SK-N-SH (cell line): Measurements from ENCODE around the gene UNC5CL. TPM values are rescaled to one million over a fixed set of nuclear protein-coding genes. Genes with fewer than 3 reads are reported as not detected.

Experiments used
- CTCF ChIA-PET: fragments of 300-600, 350-600 bp; formaldehyde crosslinking; extraction: SDS; loops from one replicate; lab custom pipeline; 2021; lab: Yijun Ruan, JAX
- POLR2A ChIA-PET: fragments of 350-600 bp; sonication (Branson Sonifier 250); formaldehyde crosslinking; extraction: SDS; loops from one replicate; lab custom pipeline; 2020; ENCODE audit warnings: antibody characterized with exemption, inconsistent platforms; lab: Yijun Ruan, JAX
- DNase-seq: peaks from one replicate; pipeline ENCODE4 v3.0.0; 2012
- H2AFZ ChIP-seq: fragments of 200-600 bp; sonication (generic); 2 replicates; pipeline ENCODE4 v1.8.1; 2016; ENCODE audit warnings: antibody characterized with exemption, mild to moderate bottlenecking, low read depth
- H3F3A ChIP-seq: fragments of 200-600 bp; sonication (generic); replicated peaks from 2 replicates; pipeline ENCODE3; 2016; ENCODE audit warnings: antibody characterized with exemption, mild to moderate bottlenecking; ENCODE audit not compliant: insufficient read depth
- H3K27ac ChIP-seq, 2 experiments: fragments of 200-500 bp in 1 of 2; fragments of 200-600 bp in 1 of 2; sonication (Bioruptor generic) in 1 of 2; sonication (generic), shearing (Covaris generic) in 1 of 2; 2 replicates each; pipeline versions ENCODE4 v1.5.1 to v1.6.1; 2014 to 2016; ENCODE audit warnings: low read depth in 2 of 2, inconsistent platforms in 1 of 2, low read length in 1 of 2, mild to moderate bottlenecking in 1 of 2, mixed read lengths in 1 of 2
- H3K27me3 ChIP-seq: fragments of 200-600 bp; sonication (generic), shearing (Covaris generic); 2 replicates; pipeline ENCODE4 v1.6.1; 2016; ENCODE audit warnings: mixed run types; ENCODE audit not compliant: insufficient read depth
- H3K36me3 ChIP-seq, 2 experiments: fragments of 200-500 bp in 1 of 2; fragments of 200-600 bp in 1 of 2; sonication (Bioruptor generic) in 1 of 2; sonication (generic) in 1 of 2; replicated peaks in 1 of 2; 2 replicates each; pipeline versions ENCODE3 to v1.5.1; 2014 to 2016; ENCODE audit warnings: low read length in 1 of 2, mild to moderate bottlenecking in 1 of 2; ENCODE audit not compliant: insufficient read depth in 2 of 2, control insufficient read depth in 1 of 2
- H3K4me1 ChIP-seq, 2 experiments: fragments of 200-500 bp in 1 of 2; fragments of 200-600 bp in 1 of 2; sonication (Bioruptor generic) in 1 of 2; sonication (generic), shearing (Covaris generic) in 1 of 2; 2 replicates each; pipeline versions ENCODE4 v1.5.1 to v1.6.1; 2014 to 2016; ENCODE audit warnings: low read depth in 1 of 2, low read length in 1 of 2, mixed run types in 1 of 2; ENCODE audit not compliant: insufficient read depth in 2 of 2, control insufficient read depth in 1 of 2
- H3K4me2 ChIP-seq: fragments of 200-600 bp; sonication (generic), shearing (Covaris generic); 2 replicates; pipeline ENCODE4 v1.6.1; 2017; ENCODE audit warnings: mixed run types
- H3K4me3 ChIP-seq, 2 experiments: fragments of 200-500 bp in 1 of 2; fragments of 200-600 bp in 1 of 2; sonication (Bioruptor generic) in 1 of 2; sonication (generic), shearing (Covaris generic) in 1 of 2; 2 replicates each; pipeline versions ENCODE4 v1.5.1 to v1.8.1; 2014 to 2016; ENCODE audit warnings: low read depth in 2 of 2, inconsistent platforms in 1 of 2, low read length in 1 of 2, mild to moderate bottlenecking in 1 of 2, mixed read lengths in 1 of 2, moderate library complexity in 1 of 2
- H3K79me2 ChIP-seq: fragments of 200-600 bp; sonication (generic); 2 replicates; pipeline ENCODE4 v1.8.1; 2017; ENCODE audit warnings: mild to moderate bottlenecking; ENCODE audit not compliant: insufficient read depth
- H3K9ac ChIP-seq: fragments of 200-600 bp; sonication (generic); 2 replicates; pipeline ENCODE4 v1.6.1; 2017; ENCODE audit warnings: mixed run types
- H3K9me2 ChIP-seq: fragments of 200-600 bp; sonication (generic); 2 replicates; pipeline ENCODE4 v1.6.1; 2017; ENCODE audit warnings: mixed run types
- H3K9me3 ChIP-seq: fragments of 200-600 bp; sonication (generic); 2 replicates; pipeline ENCODE4 v1.6.1; 2017; ENCODE audit warnings: mixed run types, mild to moderate bottlenecking, moderate library complexity
- H4K20me1 ChIP-seq: fragments of 200-600 bp; sonication (generic); 2 replicates; pipeline ENCODE4 v1.6.1; 2017; ENCODE audit warnings: mild to moderate bottlenecking, mixed run types; ENCODE audit not compliant: insufficient read depth
- CTCF ChIP-seq: fragments of 200-600 bp; sonication (generic); IDR thresholded peaks from 2 replicates; pipeline ENCODE4 v1.6.1; 2017; ENCODE audit warnings: antibody characterized with exemption, mild to moderate bottlenecking, moderate library complexity
- ELF1 ChIP-seq: IDR thresholded peaks from 2 replicates; pipeline ENCODE4 v1.4.0; 2012
- EP300 ChIP-seq, 2 experiments: IDR thresholded peaks; 2 replicates each; pipeline versions ENCODE4 v1.4.0 to v1.6.1; 2012; ENCODE audit warnings: borderline replicate concordance in 1 of 2, low read depth in 1 of 2, low read length in 1 of 2
- FOSL2 ChIP-seq: IDR thresholded peaks from 2 replicates; pipeline ENCODE4 v1.4.0; 2012; ENCODE audit warnings: low read depth, mild to moderate bottlenecking, moderate library complexity, borderline replicate concordance
- FOXM1 ChIP-seq: IDR thresholded peaks from 2 replicates; pipeline ENCODE4 v1.4.0; 2012; ENCODE audit warnings: low read depth, mild to moderate bottlenecking
- GABPA ChIP-seq: IDR thresholded peaks from 2 replicates; pipeline ENCODE4 v1.4.0; 2012; ENCODE audit warnings: low read depth, mild to moderate bottlenecking
- GATA2 ChIP-seq: sonication (generic); formaldehyde crosslinking; IDR thresholded peaks from 2 replicates; pipeline ENCODE4 v1.5.0; 2020; ENCODE audit warnings: mild to moderate bottlenecking, missing genetic modification reagents
- MAX ChIP-seq: IDR thresholded peaks from 2 replicates; pipeline ENCODE4 v1.4.0; 2012; ENCODE audit warnings: low read depth
- MEF2A ChIP-seq: IDR thresholded peaks from 2 replicates; pipeline ENCODE4 v1.4.0; 2012; ENCODE audit warnings: low read depth, borderline replicate concordance
- MXI1 ChIP-seq: IDR thresholded peaks from 2 replicates; pipeline ENCODE4 v1.6.1; 2012; ENCODE audit warnings: mild to moderate bottlenecking, low read depth, low read length, improper control_type of control experiment
- NFIC ChIP-seq: IDR thresholded peaks from 2 replicates; pipeline ENCODE4 v1.4.0; 2012; ENCODE audit warnings: borderline replicate concordance
- PBX3 ChIP-seq: IDR thresholded peaks from 2 replicates; pipeline ENCODE4; 2012
- RAD21 ChIP-seq: IDR thresholded peaks from 2 replicates; pipeline ENCODE4 v1.6.1; 2012; ENCODE audit warnings: mild to moderate bottlenecking, low read length
- RCOR1 ChIP-seq: fragments of 150-350 bp; IDR thresholded peaks from 2 replicates; pipeline ENCODE4 v1.6.1; 2017; ENCODE audit warnings: antibody characterized with exemption, low read length
- REST ChIP-seq: IDR thresholded peaks from 2 replicates; pipeline ENCODE4 v1.6.1; 2012; ENCODE audit warnings: mild to moderate bottlenecking, low read depth, low read length, moderate library complexity
- RFX5 ChIP-seq: IDR thresholded peaks from 2 replicates; pipeline ENCODE4 v1.6.1; 2012; ENCODE audit warnings: mild to moderate bottlenecking, improper control_type of control experiment, low read length
- TCF12 ChIP-seq: IDR thresholded peaks from 2 replicates; pipeline ENCODE4 v1.4.0; 2012
- USF1 ChIP-seq: IDR thresholded peaks from 2 replicates; pipeline ENCODE4 v1.4.0; 2012; ENCODE audit warnings: low read depth, borderline replicate concordance
- YY1 ChIP-seq: IDR thresholded peaks from 2 replicates; pipeline ENCODE4 v1.4.0; 2012; ENCODE audit warnings: low read depth, mild to moderate bottlenecking
- WGBS: methylation state at CpG from one replicate; pipeline ENCODE4 v1.1.6; 2017; ENCODE audit warnings: low lambda C conversion rate; 5-methylcytosine and 5-hydroxymethylcytosine counted together
- polyA plus RNA-seq, 3 experiments: library from polyadenylated mRNA; depleted of rRNA; stranded (reverse); fragments of >200 nt; gene quantifications; 2 replicates each; pipeline ENCODE4 v1.2.3, GENCODE V29; 2012

UNC5CL gene
- polyA plus RNA-seq, 1 of the 3 experiments (the other 2 are of a cell fraction): 0.10 TPM

- no peak for TF ChIP-seq MAX
- no peak for TF ChIP-seq RCOR1
Observed at GRCh38 chr6:41059556-41059955, 20.5 kb upstream of the UNC5CL start (continued).

- ChIA-PET CTCF (interaction anchor here (0.9 to 1.1 kb wide), 3 partner anchors 14 to 1697 kb away, joined by 3 to 4 read pairs (median 3); no protein-coding TSS in a partner anchor), POLR2A (no interaction called here)
- 94% methylated on average over 2 of the region's 2 CpGs for WGBS
- no peaks in the 10 kb centered on the region for H3K9me3 ChIP-seq
- DNase-seq: no peak
- H3K9me2 ChIP-seq: no peaks in the 10 kb centered on the region
- H3K27me3 ChIP-seq: no peaks in the 10 kb centered on the region
- no peaks in the 10 kb centered on the region for H3K79me2 ChIP-seq
- H3K4me1 ChIP-seq: no peaks in the 10 kb centered on the region
- H3K36me3 ChIP-seq: peaks cover 0 to 7% of the 10 kb centered on the region in 2 experiments
- no peak overlapping the region for H3K4me3 ChIP-seq
- no peaks in the 10 kb centered on the region for H3F3A ChIP-seq
- no peak overlapping the region for H3K4me2 ChIP-seq
- H3K27ac ChIP-seq: no peak overlapping the region
- no peak overlapping the region for H2AFZ ChIP-seq
- H3K9ac ChIP-seq: no peak overlapping the region
- TF ChIP-seq YY1 (no peak), USF1 (no peak), PBX3 (no peak), RCOR1 (no peak), MEF2A (no peak), MAX (no peak), RAD21 (no peak), GABPA (no peak), NFIC (no peak), GATA2 (CRISPR knock-in tag) (no peak), TCF12 (no peak), EP300 (IDR thresholded peaks at IDR 0.05; ENCODE audit: borderline replicate concordance in 1 of 2, low read depth in 1 of 2, low read length in 1 of 2) (no peak), RFX5 (no peak), REST (no peak), ELF1 (no peak), CTCF (no peak), MXI1 (no peak), FOSL2 (no peak), FOXM1 (no peak)
- H4K20me1 ChIP-seq: no peaks in the 10 kb centered on the region
Observed at GRCh38 chr6:41058783-41059181, 19.8 kb upstream of the UNC5CL start.
